Parathyroid adenoma (tissue), 2 donors: ENCODE measurements around the gene TRAF1.

Experiments
- H2AFZ ChIP-seq: fragments of 300-600 bp; sonication (generic); one replicate; pipeline ENCODE4 v1.7.0; 2017; ENCODE audit warnings: antibody characterized with exemption, mild to moderate bottlenecking
- H3K27ac ChIP-seq: fragments of 300-600 bp; sonication (generic); one replicate; pipeline ENCODE4 v1.7.0; 2017
- H3K27me3 ChIP-seq: fragments of 300-600 bp; sonication (generic); one replicate; pipeline ENCODE4 v1.7.0; 2017; ENCODE audit warnings: low read length; ENCODE audit not compliant: control insufficient read depth, insufficient read depth
- H3K36me3 ChIP-seq: fragments of 300-600 bp; sonication (generic); one replicate; pipeline ENCODE4 v1.7.0; 2017; ENCODE audit warnings: low read length; ENCODE audit not compliant: control insufficient read depth, insufficient read depth
- H3K4me1 ChIP-seq: fragments of 300-600 bp; sonication (generic); one replicate; pipeline ENCODE4 v1.7.0; 2017; ENCODE audit warnings: control low read depth
- H3K4me2 ChIP-seq: fragments of 300-600 bp; sonication (generic); one replicate; pipeline ENCODE4 v1.7.0; 2017; ENCODE audit warnings: low read length
- H3K4me3 ChIP-seq: fragments of 300-600 bp; sonication (generic); one replicate; pipeline ENCODE4 v1.7.0; 2017; ENCODE audit warnings: low read depth, low read length
- H3K79me2 ChIP-seq: fragments of 300-600 bp; sonication (generic); one replicate; pipeline ENCODE4 v1.7.0; 2017; ENCODE audit warnings: control low read depth
- H3K9ac ChIP-seq: fragments of 300-600 bp; sonication (generic); one replicate; pipeline ENCODE4 v1.7.0; 2017; ENCODE audit warnings: mild to moderate bottlenecking
- H3K9me3 ChIP-seq: fragments of 300-600 bp; sonication (generic); one replicate; pipeline ENCODE4 v1.7.0; 2017; ENCODE audit warnings: low read length; ENCODE audit not compliant: control insufficient read depth
- CTCF ChIP-seq: fragments of 300-600 bp; sonication (generic); IDR thresholded peaks from one replicate; pipeline ENCODE4 v1.7.0; 2017; ENCODE audit warnings: antibody characterized with exemption, mild to moderate bottlenecking
- donor health status: primary hyperparathyroidism.

Gene TRAF1

GRCh38 chr9:120860083-120860482 is 66.5 kb downstream of the TRAF1 start:
- Histone ChIP-seq H2AFZ (no peak overlapping the region), H3K27me3 (no peaks in the 10 kb centered on the region), H3K9ac (no peak overlapping the region), H3K4me2 (no peak overlapping the region), H3K9me3 (no peaks in the 10 kb centered on the region), H3K79me2 (no peaks in the 10 kb centered on the region), H3K27ac (no peak overlapping the region), H3K4me1 (no peaks in the 10 kb centered on the region), H3K36me3 (no peaks in the 10 kb centered on the region), H3K4me3 (no peak overlapping the region)
- TF ChIP-seq CTCF = no peak

GRCh38 chr9:120859361-120859760 is 67.2 kb downstream of the TRAF1 start:
- Histone ChIP-seq H3K27ac (no peak overlapping the region), H3K79me2 (no peaks in the 10 kb centered on the region), H3K27me3 (no peaks in the 10 kb centered on the region), H3K9me3 (no peaks in the 10 kb centered on the region), H3K4me3 (no peak overlapping the region), H3K9ac (no peak overlapping the region), H2AFZ (no peak overlapping the region), H3K36me3 (no peaks in the 10 kb centered on the region), H3K4me1 (no peaks in the 10 kb centered on the region), H3K4me2 (no peak overlapping the region)
- no peak for TF ChIP-seq CTCF

DNA sequence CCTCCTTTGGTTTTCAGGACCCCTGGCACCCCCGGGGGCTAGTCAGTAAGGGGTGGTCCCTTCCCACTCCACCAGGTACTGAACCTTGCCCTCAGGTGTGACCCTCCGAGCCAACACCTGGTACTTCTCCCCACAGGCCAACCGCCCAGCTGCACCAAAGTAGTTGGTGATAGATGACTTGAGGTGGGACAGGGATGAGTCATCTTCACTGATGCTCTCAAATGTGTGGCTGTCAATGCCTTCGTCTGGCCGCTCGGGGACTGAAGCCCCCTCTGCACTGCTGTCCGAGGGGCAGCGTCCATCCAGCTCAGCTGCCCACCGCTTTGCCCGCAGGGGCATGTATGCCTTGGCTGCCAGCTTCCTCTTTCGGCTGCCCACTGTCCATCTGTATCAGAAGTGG is 68.7 kb downstream of the TRAF1 start:
- Histone ChIP-seq H3K9me3 (no peaks in the 10 kb centered on the region), H3K79me2 (no peaks in the 10 kb centered on the region), H2AFZ (no peak overlapping the region), H3K4me3 (no peak overlapping the region), H3K36me3 (no peaks in the 10 kb centered on the region), H3K27me3 (no peaks in the 10 kb centered on the region), H3K27ac (no peak overlapping the region), H3K4me1 (no peaks in the 10 kb centered on the region), H3K9ac (no peak overlapping the region), H3K4me2 (no peak overlapping the region)
- TF ChIP-seq CTCF = no peak

DNA sequence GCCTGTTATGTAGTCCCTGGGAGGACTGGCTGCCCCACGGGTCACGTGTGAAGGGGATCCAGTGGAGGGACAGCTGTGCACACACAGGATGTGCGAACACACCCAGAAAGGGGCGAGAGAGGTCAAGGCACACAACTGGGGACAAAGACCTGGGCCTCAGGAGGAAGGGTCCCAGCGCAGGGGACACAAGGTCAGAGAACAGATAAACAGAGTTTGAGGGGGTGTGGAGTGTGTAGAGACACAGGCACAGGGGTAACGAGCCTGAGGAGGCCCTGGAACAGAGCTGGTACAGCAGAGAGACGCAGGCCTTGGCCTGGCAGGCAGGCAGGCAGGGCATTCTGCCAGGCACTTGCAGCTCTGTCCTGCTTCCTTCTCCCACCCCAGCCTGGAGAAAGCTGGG is 69.1 kb downstream of the TRAF1 start:
- Histone ChIP-seq H3K9me3 (no peaks in the 10 kb centered on the region), H3K4me1 (no peaks in the 10 kb centered on the region), H3K27ac (no peak overlapping the region), H3K4me3 (no peak overlapping the region), H3K79me2 (no peaks in the 10 kb centered on the region), H3K9ac (no peak overlapping the region), H3K4me2 (no peak overlapping the region), H3K36me3 (no peaks in the 10 kb centered on the region), H2AFZ (no peak overlapping the region), H3K27me3 (no peaks in the 10 kb centered on the region)
- no peak for TF ChIP-seq CTCF

DNA sequence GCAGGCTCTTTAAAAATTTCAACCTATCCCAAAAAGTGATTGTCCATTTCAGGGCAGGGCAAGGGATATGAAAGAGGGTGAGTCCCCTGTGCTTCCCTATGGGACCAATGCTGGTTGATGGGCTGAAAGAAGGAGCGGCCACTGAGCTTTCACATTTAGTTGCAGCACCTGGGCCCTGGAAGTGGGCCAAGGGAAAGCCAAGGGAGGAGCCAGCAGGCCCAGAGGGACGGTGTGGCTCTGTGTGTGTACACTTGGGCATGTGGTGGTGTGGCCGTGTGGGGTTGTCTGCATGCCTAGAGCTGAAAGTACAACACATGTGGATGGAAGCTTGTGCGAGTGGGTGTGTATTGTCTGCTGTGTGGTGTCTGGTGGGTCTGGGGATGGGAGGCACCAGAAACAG is 69.9 kb downstream of the TRAF1 start:
- Histone ChIP-seq H3K79me2 (no peaks in the 10 kb centered on the region), H3K4me1 (no peaks in the 10 kb centered on the region), H3K9ac (no peak overlapping the region), H3K27me3 (no peaks in the 10 kb centered on the region), H3K9me3 (no peaks in the 10 kb centered on the region), H2AFZ (no peak overlapping the region), H3K36me3 (no peaks in the 10 kb centered on the region), H3K4me3 (no peak overlapping the region), H3K27ac (no peak overlapping the region), H3K4me2 (no peak overlapping the region)
- no peak for TF ChIP-seq CTCF
